GM23248 (cell line): ENCODE data around the gene ZNF646.

Experiments
- EZH2 ChIP-seq: fragments of 200-600 bp; sonication (generic); IDR thresholded peaks from 2 replicates; pipeline ENCODE4 v1.6.1; 2018; ENCODE audit warnings: antibody characterized with exemption, mild to moderate bottlenecking; ENCODE audit not compliant: insufficient read depth, poor library complexity, severe bottlenecking
- EZH2phosphoT487 ChIP-seq: fragments of 200-600 bp; sonication (generic); IDR thresholded peaks from 2 replicates; pipeline ENCODE4 v1.6.1; 2018; ENCODE audit warnings: antibody characterized with exemption, moderate library complexity, mild to moderate bottlenecking, low read depth; ENCODE audit not compliant: insufficient read depth

GRCh38 chr16:31086629-31086906, 12.3 kb downstream of the ZNF646 start:
- no peak for TF ChIP-seq EZH2
- no peak for TF ChIP-seq EZH2phosphoT487
